ENCODE measurements around the gene MGMT. TPM values are rescaled to one million over a fixed set of nuclear protein-coding genes. Genes with fewer than 3 reads are reported as not detected.

MGMT gene
- total RNA-seq, 2 donors from 2014 or later = 41.1 to 50.4 TPM

DNA sequence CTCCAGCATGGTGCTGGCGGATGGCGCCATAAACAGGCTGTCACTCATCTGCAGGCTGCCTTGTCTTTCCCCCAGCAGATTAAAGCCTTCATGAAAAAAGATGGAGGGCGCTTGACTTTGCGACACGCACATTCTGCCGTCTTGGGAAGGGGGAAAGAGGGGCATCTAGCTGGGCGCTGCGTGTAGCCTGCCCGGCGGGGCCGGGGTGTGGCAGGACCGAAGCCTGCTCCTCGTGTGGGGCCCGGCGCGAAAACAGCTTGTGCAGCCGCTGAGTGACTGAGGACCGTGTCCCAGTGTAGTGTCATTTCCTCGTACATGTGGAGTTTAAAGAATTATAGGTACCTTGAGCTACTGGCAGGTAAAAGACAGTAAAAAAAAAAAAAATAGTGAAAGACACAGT, 97.9 kb downstream of the MGMT start:
- DNase-seq (ENCODE audit: low spot score) = no peak
- intact Hi-C loops (cut with DNase I) = no loop called here
- no peaks in the 10 kb centered on the region for H3K36me3 ChIP-seq
- no peaks in the 10 kb centered on the region for H3K9me3 ChIP-seq
- TF ChIP-seq POLR2AphosphoS5 (IDR thresholded peaks at IDR 0.05) (no peak), POLR2A (IDR thresholded peaks at IDR 0.05) (no peak)
- TF ChIP-seq, protein P1, sequence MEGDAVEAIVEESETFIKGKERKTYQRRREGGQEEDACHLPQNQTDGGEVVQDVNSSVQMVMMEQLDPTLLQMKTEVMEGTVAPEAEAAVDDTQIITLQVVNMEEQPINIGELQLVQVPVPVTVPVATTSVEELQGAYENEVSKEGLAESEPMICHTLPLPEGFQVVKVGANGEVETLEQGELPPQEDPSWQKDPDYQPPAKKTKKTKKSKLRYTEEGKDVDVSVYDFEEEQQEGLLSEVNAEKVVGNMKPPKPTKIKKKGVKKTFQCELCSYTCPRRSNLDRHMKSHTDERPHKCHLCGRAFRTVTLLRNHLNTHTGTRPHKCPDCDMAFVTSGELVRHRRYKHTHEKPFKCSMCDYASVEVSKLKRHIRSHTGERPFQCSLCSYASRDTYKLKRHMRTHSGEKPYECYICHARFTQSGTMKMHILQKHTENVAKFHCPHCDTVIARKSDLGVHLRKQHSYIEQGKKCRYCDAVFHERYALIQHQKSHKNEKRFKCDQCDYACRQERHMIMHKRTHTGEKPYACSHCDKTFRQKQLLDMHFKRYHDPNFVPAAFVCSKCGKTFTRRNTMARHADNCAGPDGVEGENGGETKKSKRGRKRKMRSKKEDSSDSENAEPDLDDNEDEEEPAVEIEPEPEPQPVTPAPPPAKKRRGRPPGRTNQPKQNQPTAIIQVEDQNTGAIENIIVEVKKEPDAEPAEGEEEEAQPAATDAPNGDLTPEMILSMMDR (IDR thresholded peaks at IDR 0.05) = no peak
- WGBS = 93% methylated on average over 19 of the region's 19 CpGs
- no peaks in the 10 kb centered on the region for H3K4me1 ChIP-seq (replicated peaks)
- no peaks in the 10 kb centered on the region for H3K27me3 ChIP-seq (replicated peaks; ENCODE audit: insufficient read depth)
- H3K27ac ChIP-seq = no peak overlapping the region
- no peak overlapping the region for H3K4me3 ChIP-seq

DNA sequence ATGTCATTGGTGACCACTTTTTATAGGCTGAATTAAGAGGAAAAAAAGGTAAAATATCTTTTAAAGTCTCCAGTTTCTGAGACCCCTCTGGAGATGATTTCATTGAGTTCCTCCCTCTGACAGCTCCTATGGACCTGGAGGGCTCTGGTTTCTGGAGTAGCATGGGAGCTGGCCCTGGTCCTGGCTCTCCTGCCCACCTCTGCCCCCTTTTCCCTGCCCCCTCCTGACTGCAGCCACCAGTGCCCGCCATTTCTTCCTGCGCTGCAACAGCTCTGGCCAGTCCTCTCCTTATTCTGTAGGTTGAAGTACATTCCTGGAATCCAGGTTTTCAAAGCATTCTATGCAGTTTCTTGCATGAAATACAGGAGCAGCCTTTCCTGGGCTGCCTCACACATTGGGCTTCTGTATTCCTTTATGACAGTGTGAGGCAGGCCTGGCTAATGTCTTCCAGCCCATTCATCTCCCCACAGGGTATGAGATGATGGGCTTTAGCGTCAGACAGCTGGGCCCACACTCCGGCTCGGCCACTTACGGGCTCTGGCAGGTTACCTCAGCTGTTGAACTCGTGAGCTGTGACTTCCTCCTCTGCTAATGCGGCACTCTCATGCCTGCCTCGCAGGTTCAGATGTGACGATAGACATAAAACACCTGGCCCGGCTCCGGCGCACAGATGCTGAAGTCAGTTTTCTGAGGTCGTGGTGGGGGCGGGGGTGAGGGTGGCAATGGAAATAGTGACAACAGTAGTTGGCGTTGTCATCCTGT, 101.7 kb downstream of the MGMT start:
- intact Hi-C loops (cut with DNase I) = no loop called here
- Histone ChIP-seq H3K4me3 (no peak overlapping the region), H3K27ac (no peak overlapping the region), H3K27me3 (replicated peaks; ENCODE audit: insufficient read depth) (no peaks in the 10 kb centered on the region), H3K9me3 (no peaks in the 10 kb centered on the region), H3K36me3 (no peaks in the 10 kb centered on the region), H3K4me1 (replicated peaks) (no peaks in the 10 kb centered on the region)
- no peak for DNase-seq (ENCODE audit: low spot score)
- TF ChIP-seq, protein P1 (IDR thresholded peaks at IDR 0.05) = no peak
- TF ChIP-seq POLR2AphosphoS5 (IDR thresholded peaks at IDR 0.05) (no peak), POLR2A (IDR thresholded peaks at IDR 0.05) (no peak)
- 71% methylated on average over 16 of the region's 16 CpGs for WGBS

DNA sequence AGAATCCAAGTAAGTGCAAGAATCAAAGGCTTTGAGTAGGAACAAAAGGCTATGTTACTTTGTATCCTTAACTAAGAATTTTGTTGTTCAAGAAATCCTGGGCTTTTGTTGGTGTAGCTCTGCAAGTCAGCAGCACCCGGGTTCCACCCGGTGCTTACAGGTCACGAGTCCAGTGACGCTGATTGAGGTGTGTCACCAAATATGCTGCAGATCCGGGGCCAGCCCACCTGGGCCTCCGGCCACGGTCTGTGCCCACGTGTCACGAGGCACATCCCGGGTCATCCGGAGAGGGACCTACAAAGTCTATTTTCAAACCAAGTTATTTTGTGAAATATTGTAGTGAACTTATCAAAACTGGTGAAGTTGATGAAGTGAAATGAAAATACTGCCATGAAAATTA, 103.1 kb downstream of the MGMT start:
- TF ChIP-seq, protein P1 (IDR thresholded peaks at IDR 0.05) = no peak
- TF ChIP-seq POLR2AphosphoS5 (IDR thresholded peaks at IDR 0.05) = no peak
- no peak for TF ChIP-seq POLR2A (IDR thresholded peaks at IDR 0.05)

GRCh38 chr10:129579228-129579627, 112.2 kb downstream of the MGMT start:
- Histone ChIP-seq H3K4me3 (no peak overlapping the region), H3K4me1 (replicated peaks) (no peaks in the 10 kb centered on the region), H3K27ac (no peak overlapping the region), H3K9me3 (no peaks in the 10 kb centered on the region), H3K36me3 (no peaks in the 10 kb centered on the region), H3K27me3 (replicated peaks; ENCODE audit: insufficient read depth) (no peaks in the 10 kb centered on the region)
- 55% methylated on average over 12 of the region's 12 CpGs for WGBS
- intact Hi-C loops (cut with DNase I) = no loop called here
- DNase-seq (ENCODE audit: low spot score) = no peak
- TF ChIP-seq, protein P1 (IDR thresholded peaks at IDR 0.05) = no peak
- no peak for TF ChIP-seq POLR2A (IDR thresholded peaks at IDR 0.05)
- TF ChIP-seq POLR2AphosphoS5 (IDR thresholded peaks at IDR 0.05) = no peak

More for the DNA sequence above, 103.1 kb downstream of the MGMT start:
- WGBS = 92% methylated on average over 11 of the region's 11 CpGs
- Histone ChIP-seq H3K27ac (no peak overlapping the region), H3K4me3 (no peak overlapping the region), H3K27me3 (replicated peaks; ENCODE audit: insufficient read depth) (no peaks in the 10 kb centered on the region), H3K36me3 (no peaks in the 10 kb centered on the region), H3K9me3 (no peaks in the 10 kb centered on the region), H3K4me1 (replicated peaks) (no peaks in the 10 kb centered on the region)
- intact Hi-C loops (cut with DNase I) = no loop called here
- DNase-seq (ENCODE audit: low spot score) = no peak

DNA sequence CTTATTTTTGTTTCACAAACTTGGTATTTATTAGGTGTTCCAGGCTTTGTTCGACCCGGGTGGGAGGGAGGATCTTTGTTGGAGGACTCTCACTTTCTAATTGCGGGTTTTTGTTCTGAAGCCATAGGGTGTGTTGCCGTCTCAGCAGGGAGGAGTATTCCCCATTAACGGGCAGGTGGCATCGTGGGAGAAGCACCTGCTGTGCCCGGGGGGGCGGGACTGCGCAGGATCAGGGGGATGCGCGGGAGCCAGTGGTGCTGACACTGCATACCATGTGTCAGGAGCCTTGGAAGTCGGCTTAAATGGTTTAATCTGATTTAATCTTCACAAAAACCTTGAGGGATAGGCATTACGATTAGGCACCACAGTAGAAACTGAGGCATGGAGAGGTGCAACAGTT, 113.0 kb downstream of the MGMT start:
- H3K9me3 ChIP-seq = no peaks in the 10 kb centered on the region
- intact Hi-C loops (cut with DNase I) = no loop called here
- no peaks in the 10 kb centered on the region for H3K4me1 ChIP-seq (replicated peaks)
- no peaks in the 10 kb centered on the region for H3K27me3 ChIP-seq (replicated peaks; ENCODE audit: insufficient read depth)
- TF ChIP-seq, protein P1 (IDR thresholded peaks at IDR 0.05) = no peak
- no peak for TF ChIP-seq POLR2AphosphoS5 (IDR thresholded peaks at IDR 0.05)
- TF ChIP-seq POLR2A (IDR thresholded peaks at IDR 0.05) = no peak
- no peak overlapping the region for H3K4me3 ChIP-seq
- no peak overlapping the region for H3K27ac ChIP-seq
- DNase-seq (ENCODE audit: low spot score) = no peak
- H3K36me3 ChIP-seq = no peaks in the 10 kb centered on the region
- 82% methylated on average over 13 of the region's 13 CpGs for WGBS
